ENCODE data around the gene SLC16A9.

Gene SLC16A9

DNA sequence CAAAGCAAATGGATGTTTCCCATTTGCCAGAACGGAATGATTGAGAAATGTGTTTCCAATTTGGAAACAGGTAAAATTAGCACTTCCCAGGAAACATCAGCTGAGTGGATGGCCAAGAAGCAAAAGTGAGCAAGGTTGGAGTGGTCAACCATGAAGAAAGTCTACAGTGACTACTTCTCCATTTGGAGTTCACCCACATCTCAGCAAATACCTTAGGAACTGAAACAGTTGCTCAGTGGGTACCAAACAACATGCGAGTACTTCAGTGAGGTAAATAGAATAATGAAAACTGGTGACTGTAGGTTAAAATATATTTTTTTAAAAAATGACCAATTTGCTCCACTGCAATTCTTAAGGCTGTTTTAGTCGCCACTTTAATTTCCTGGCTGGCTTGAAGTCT lies 57.7 kb downstream of the SLC16A9 start:
- ChIA-PET POLR2A (no interaction called here), CTCF (interaction anchor here (0.7 kb wide), 1 partner anchor 291 kb away, joined by 3 read pairs; no protein-coding TSS in a partner anchor)
- H3K4me1 ChIP-seq (ENCODE audit: control insufficient read depth, insufficient read depth, low read length) = no peaks in the 10 kb centered on the region
- no peaks in the 10 kb centered on the region for H3K36me3 ChIP-seq (ENCODE audit: control insufficient read depth in 2 of 2, insufficient read depth in 1 of 2, low read length in 2 of 2)
- H3K9me3 ChIP-seq (ENCODE audit: control insufficient read depth, insufficient read depth, low read depth, low read length) = no peaks in the 10 kb centered on the region
- no peak for TF ChIP-seq HOXA7 (CRISPR knock-in tag; IDR thresholded peaks at IDR 0.05; ENCODE audit: borderline replicate concordance)
- TF ChIP-seq, protein P1, sequence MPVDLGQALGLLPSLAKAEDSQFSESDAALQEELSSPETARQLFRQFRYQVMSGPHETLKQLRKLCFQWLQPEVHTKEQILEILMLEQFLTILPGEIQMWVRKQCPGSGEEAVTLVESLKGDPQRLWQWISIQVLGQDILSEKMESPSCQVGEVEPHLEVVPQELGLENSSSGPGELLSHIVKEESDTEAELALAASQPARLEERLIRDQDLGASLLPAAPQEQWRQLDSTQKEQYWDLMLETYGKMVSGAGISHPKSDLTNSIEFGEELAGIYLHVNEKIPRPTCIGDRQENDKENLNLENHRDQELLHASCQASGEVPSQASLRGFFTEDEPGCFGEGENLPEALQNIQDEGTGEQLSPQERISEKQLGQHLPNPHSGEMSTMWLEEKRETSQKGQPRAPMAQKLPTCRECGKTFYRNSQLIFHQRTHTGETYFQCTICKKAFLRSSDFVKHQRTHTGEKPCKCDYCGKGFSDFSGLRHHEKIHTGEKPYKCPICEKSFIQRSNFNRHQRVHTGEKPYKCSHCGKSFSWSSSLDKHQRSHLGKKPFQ (tag by site-specific recombination; IDR thresholded peaks at IDR 0.05) = no peak
- TF ChIP-seq ZNF654 (tag by site-specific recombination; IDR thresholded peaks at IDR 0.05; ENCODE audit: low read depth) = no peak
- TF ChIP-seq ZNF768 (tag by site-specific recombination; IDR thresholded peaks at IDR 0.05) = no peak
- no peak for TF ChIP-seq OSR2 (tag by site-specific recombination; IDR thresholded peaks at IDR 0.05)
- no peak for TF ChIP-seq ZNF211 (tag by site-specific recombination; IDR thresholded peaks at IDR 0.05; ENCODE audit: low read depth)
- TF ChIP-seq ZNF830 (tag by site-specific recombination; IDR thresholded peaks at IDR 0.05; ENCODE audit: low read depth) = no peak
- TF ChIP-seq, protein P2, sequence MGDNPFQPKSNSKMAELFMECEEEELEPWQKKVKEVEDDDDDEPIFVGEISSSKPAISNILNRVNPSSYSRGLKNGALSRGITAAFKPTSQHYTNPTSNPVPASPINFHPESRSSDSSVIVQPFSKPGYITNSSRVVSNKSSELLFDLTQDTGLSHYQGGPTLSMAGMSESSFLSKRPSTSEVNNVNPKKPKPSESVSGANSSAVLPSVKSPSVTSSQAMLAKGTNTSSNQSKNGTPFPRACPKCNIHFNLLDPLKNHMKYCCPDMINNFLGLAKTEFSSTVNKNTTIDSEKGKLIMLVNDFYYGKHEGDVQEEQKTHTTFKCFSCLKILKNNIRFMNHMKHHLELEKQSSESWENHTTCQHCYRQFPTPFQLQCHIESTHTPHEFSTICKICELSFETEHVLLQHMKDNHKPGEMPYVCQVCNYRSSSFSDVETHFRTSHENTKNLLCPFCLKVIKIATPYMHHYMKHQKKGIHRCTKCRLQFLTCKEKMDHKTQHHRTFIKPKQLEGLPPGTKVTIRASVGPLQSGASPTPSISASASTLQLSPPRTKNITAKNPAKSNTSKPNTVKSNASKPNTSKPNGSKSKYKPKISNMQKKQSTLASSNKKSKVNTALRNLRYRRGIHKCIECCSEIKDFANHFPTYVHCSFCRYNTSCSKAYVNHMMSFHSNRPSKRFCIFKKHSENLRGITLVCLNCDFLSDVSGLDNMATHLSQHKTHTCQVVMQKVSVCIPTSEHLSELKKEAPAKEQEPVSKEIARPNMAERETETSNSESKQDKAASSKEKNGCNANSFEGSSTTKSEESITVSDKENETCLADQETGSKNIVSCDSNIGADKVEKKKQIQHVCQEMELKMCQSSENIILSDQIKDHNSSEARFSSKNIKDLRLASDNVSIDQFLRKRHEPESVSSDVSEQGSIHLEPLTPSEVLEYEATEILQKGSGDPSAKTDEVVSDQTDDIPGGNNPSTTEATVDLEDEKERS (tag by site-specific recombination; IDR thresholded peaks at IDR 0.05) = no peak
- TF ChIP-seq ZNF146 (tag by site-specific recombination; IDR thresholded peaks at IDR 0.05) = no peak
- no peak overlapping the region for H3K27ac ChIP-seq (ENCODE audit: extremely low read depth, low read depth, low read length)
- H3K4me3 ChIP-seq (ENCODE audit: low read depth, low read length) = no peak overlapping the region

DNA sequence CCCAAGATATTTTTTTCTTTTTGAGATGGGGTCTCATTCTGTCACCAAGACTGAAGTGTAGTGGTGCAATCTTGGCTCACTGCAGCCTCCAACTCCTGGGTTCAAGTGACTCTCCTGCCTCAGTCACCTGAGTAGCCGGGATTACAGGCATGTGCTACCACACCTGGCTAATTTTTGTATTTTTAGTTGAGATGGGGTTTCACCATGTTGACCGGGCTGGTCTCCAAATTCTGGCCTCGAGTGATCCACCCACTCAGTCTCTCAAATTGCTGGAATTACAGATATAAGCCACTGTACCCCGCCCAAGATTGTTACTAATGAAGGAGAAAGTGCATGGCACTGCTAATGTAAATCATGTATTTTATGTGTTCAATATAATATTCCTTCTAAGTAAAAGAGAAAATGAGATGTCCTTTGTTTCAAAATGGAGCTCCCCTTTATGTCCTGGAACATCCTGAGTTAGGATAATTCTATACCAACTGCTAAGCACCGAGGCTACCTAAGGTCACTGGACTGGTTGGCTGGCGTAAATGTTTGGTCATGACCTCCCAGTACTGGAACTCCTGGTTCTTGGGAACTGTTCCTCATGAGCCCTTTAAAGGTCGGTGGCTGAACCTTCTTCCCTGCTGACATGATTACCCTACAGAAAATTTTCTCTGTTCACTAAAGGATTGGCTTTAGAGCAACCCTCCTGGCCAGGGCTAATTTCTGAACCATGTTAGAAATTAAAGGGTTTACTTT lies 59.9 kb downstream of the SLC16A9 start:
- ChIA-PET CTCF (interaction anchor here (0.6 kb wide), 2 partner anchors 24 to 132 kb away, joined by 3 to 4 read pairs; no protein-coding TSS in a partner anchor), POLR2A (no interaction called here)
- Histone ChIP-seq H3K4me1 (ENCODE audit: control insufficient read depth, insufficient read depth, low read length) (no peaks in the 10 kb centered on the region), H3K9me3 (ENCODE audit: control insufficient read depth, insufficient read depth, low read depth, low read length) (no peaks in the 10 kb centered on the region), H3K27ac (ENCODE audit: extremely low read depth, low read depth, low read length) (no peak overlapping the region), H3K4me3 (ENCODE audit: low read depth, low read length) (no peak overlapping the region), H3K36me3 (ENCODE audit: control insufficient read depth in 2 of 2, insufficient read depth in 1 of 2, low read length in 2 of 2) (no peaks in the 10 kb centered on the region)
- TF ChIP-seq ZNF530 (tag by site-specific recombination; IDR thresholded peaks at IDR 0.05; ENCODE audit: low read depth) (no peak), ZEB2 (tag by site-specific recombination; IDR thresholded peaks at IDR 0.05) (no peak), OSR2 (tag by site-specific recombination; IDR thresholded peaks at IDR 0.05) (no peak), ZNF561 (tag by site-specific recombination; IDR thresholded peaks at IDR 0.05; ENCODE audit: borderline replicate concordance) (no peak), ZNF366 (tag by site-specific recombination; conservative IDR thresholded peaks at IDR 0.05) (no peak), SALL2 (tag by site-specific recombination; IDR thresholded peaks at IDR 0.05; ENCODE audit: borderline replicate concordance) (no peak)
- TF ChIP-seq, protein P3, sequence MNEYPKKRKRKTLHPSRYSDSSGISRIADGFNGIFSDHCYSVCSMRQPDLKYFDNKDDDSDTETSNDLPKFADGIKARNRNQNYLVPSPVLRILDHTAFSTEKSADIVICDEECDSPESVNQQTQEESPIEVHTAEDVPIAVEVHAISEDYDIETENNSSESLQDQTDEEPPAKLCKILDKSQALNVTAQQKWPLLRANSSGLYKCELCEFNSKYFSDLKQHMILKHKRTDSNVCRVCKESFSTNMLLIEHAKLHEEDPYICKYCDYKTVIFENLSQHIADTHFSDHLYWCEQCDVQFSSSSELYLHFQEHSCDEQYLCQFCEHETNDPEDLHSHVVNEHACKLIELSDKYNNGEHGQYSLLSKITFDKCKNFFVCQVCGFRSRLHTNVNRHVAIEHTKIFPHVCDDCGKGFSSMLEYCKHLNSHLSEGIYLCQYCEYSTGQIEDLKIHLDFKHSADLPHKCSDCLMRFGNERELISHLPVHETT (tag by site-specific recombination; IDR thresholded peaks at IDR 0.05) = no peak
- TF ChIP-seq, protein P4, sequence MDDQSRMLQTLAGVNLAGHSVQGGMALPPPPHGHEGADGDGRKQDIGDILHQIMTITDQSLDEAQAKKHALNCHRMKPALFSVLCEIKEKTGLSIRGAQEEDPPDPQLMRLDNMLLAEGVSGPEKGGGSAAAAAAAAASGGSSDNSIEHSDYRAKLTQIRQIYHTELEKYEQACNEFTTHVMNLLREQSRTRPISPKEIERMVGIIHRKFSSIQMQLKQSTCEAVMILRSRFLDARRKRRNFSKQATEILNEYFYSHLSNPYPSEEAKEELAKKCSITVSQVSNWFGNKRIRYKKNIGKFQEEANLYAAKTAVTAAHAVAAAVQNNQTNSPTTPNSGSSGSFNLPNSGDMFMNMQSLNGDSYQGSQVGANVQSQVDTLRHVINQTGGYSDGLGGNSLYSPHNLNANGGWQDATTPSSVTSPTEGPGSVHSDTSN (CRISPR knock-in tag; IDR thresholded peaks at IDR 0.05) = no peak
- TF ChIP-seq, protein P5, sequence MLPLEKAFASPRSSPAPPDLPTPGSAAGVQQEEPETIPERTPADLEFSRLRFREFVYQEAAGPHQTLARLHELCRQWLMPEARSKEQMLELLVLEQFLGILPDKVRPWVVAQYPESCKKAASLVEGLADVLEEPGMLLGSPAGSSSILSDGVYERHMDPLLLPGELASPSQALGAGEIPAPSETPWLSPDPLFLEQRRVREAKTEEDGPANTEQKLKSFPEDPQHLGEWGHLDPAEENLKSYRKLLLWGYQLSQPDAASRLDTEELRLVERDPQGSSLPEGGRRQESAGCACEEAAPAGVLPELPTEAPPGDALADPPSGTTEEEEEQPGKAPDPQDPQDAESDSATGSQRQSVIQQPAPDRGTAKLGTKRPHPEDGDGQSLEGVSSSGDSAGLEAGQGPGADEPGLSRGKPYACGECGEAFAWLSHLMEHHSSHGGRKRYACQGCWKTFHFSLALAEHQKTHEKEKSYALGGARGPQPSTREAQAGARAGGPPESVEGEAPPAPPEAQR (tag by site-specific recombination; IDR thresholded peaks at IDR 0.05) = no peak
